ENCODE data around the gene KIRREL3.

KIRREL3 gene

DNA sequence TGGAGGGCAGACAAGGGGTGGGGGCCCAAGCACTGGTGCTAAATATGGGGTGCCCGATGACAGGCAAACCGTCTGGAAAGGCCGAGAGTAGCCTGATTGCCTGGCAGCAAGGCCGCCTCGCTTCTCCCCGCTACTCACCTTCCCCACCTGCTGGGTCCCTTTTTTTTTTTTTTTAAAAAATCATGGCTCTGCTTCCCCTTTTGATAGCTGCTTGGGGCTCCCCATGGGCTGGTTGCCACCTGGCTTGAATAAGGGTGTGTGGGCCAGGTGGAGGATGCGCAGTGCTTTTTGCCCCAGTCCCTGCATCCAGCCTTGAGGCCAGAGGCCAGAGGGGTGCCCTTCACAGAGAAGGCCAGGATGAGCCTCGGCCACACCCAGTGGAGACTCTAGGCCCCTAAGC, 533.1 kb downstream of the KIRREL3 start:
- TF ChIP-seq, protein P1, sequence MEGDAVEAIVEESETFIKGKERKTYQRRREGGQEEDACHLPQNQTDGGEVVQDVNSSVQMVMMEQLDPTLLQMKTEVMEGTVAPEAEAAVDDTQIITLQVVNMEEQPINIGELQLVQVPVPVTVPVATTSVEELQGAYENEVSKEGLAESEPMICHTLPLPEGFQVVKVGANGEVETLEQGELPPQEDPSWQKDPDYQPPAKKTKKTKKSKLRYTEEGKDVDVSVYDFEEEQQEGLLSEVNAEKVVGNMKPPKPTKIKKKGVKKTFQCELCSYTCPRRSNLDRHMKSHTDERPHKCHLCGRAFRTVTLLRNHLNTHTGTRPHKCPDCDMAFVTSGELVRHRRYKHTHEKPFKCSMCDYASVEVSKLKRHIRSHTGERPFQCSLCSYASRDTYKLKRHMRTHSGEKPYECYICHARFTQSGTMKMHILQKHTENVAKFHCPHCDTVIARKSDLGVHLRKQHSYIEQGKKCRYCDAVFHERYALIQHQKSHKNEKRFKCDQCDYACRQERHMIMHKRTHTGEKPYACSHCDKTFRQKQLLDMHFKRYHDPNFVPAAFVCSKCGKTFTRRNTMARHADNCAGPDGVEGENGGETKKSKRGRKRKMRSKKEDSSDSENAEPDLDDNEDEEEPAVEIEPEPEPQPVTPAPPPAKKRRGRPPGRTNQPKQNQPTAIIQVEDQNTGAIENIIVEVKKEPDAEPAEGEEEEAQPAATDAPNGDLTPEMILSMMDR (IDR thresholded peaks at IDR 0.05; ENCODE audit: low read depth, low read length) = no peak
- no peak for TF ChIP-seq EZH2phosphoT487 (IDR thresholded peaks at IDR 0.05; ENCODE audit: low read depth)
- Histone ChIP-seq H3K36me3 (replicated peaks; ENCODE audit: low read depth, low read length) (no peaks in the 10 kb centered on the region), H2AFZ (ENCODE audit: low read depth, low read length) (no peak overlapping the region), H3K4me2 (ENCODE audit: low read length) (peak overlapping the region; percentile 75; the same call in 1 of the 2 replicates), H3K9me3 (ENCODE audit: insufficient read depth, low read length) (no peaks in the 10 kb centered on the region), H3K4me3 (ENCODE audit: low read length) (no peak overlapping the region), H3K27me3 (ENCODE audit: low read depth, low read length) (peaks cover 21% of the 10 kb centered on the region), H4K20me1 (ENCODE audit: insufficient read depth, low read length) (no peaks in the 10 kb centered on the region), H3K79me2 (ENCODE audit: low read length) (no peaks in the 10 kb centered on the region), H3K4me1 (ENCODE audit: low read length) (peaks cover 39% of the 10 kb centered on the region), H3K27ac (ENCODE audit: low read length) (no peak overlapping the region), H3K9ac (ENCODE audit: low read length) (no peak overlapping the region)

DNA sequence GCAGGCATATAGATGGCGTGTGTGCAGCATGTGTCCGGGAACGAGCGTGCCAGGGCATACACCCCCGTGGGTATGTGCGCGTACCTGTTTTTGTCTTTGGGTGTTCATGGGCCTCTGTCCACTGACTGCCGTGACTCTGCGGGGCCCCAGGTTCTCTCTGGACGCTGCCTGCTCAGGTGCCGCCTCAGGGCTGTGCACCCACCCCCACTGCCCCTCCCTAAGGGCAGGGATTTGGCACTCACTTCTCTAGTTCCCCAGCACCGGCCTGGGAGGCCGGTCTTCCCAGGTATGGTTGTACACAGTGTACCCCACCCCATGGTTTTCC, 533.6 kb downstream of the KIRREL3 start:
- Histone ChIP-seq H2AFZ (ENCODE audit: low read depth, low read length) (no peak overlapping the region), H3K9ac (ENCODE audit: low read length) (no peak overlapping the region), H3K36me3 (replicated peaks; ENCODE audit: low read depth, low read length) (no peaks in the 10 kb centered on the region), H3K27ac (ENCODE audit: low read length) (no peak overlapping the region), H3K4me3 (ENCODE audit: low read length) (no peak overlapping the region), H3K27me3 (ENCODE audit: low read depth, low read length) (peaks cover 21% of the 10 kb centered on the region), H4K20me1 (ENCODE audit: insufficient read depth, low read length) (no peaks in the 10 kb centered on the region), H3K79me2 (ENCODE audit: low read length) (no peaks in the 10 kb centered on the region), H3K9me3 (ENCODE audit: insufficient read depth, low read length) (no peaks in the 10 kb centered on the region), H3K4me1 (ENCODE audit: low read length) (peaks cover 39% of the 10 kb centered on the region), H3K4me2 (ENCODE audit: low read length) (peak overlapping the region; percentile 75; the same call in 1 of the 2 replicates)
- no peak for TF ChIP-seq EZH2phosphoT487 (IDR thresholded peaks at IDR 0.05; ENCODE audit: low read depth)
- TF ChIP-seq, protein P1 (IDR thresholded peaks at IDR 0.05; ENCODE audit: low read depth, low read length) = no peak

DNA sequence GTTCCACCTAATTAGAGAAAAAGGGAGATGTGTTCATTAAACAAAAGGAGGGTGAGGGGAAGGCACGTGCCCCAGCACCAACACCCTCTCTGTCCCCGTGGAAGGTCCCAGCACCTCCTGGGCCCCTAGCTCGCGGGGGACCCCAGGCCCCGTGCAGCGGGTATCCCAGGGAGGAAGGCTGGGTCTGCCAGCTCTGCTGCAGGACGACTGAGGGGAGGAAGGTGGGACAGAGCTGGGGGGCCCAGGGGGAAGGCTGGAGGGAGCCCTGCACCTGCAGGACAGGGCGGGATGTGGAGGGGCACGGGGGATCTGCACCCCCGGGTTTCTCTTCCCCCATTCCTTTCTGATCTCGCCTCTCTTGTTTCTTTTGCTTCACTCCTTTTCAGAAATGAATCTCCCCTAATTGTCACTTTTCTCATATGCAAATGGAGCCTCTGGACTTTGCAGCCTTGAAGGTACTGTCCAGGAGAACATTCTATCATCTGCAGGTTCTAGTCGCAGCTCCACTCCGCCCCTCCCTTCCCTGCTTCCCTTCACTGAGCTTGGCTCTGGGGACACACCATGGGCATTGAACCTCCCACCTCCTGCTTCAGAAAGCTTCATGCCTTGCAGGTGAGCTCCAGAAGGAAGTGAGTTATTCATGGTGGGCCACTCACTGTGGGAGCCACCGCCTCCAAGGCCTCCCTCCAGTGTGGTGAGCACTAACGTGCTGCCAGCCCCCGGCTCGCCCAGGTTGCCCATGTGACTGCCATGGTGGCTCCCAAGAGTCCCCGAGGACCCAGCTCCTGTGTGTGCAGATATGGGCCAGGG, 534.1 kb downstream of the KIRREL3 start:
- Histone ChIP-seq H2AFZ (ENCODE audit: low read depth, low read length) (no peak overlapping the region), H3K9ac (ENCODE audit: low read length) (no peak overlapping the region), H3K4me3 (ENCODE audit: low read length) (peak overlapping the region; percentile 55), H3K27me3 (ENCODE audit: low read depth, low read length) (peaks cover 21% of the 10 kb centered on the region), H3K79me2 (ENCODE audit: low read length) (no peaks in the 10 kb centered on the region), H3K36me3 (replicated peaks; ENCODE audit: low read depth, low read length) (no peaks in the 10 kb centered on the region), H3K4me1 (ENCODE audit: low read length) (peaks cover 39% of the 10 kb centered on the region), H3K4me2 (ENCODE audit: low read length) (peak overlapping the region; percentile 75), H3K9me3 (ENCODE audit: insufficient read depth, low read length) (no peaks in the 10 kb centered on the region), H4K20me1 (ENCODE audit: insufficient read depth, low read length) (no peaks in the 10 kb centered on the region), H3K27ac (ENCODE audit: low read length) (no peak overlapping the region)
- TF ChIP-seq, protein P1 (IDR thresholded peaks at IDR 0.05; ENCODE audit: low read depth, low read length) = no peak

DNA sequence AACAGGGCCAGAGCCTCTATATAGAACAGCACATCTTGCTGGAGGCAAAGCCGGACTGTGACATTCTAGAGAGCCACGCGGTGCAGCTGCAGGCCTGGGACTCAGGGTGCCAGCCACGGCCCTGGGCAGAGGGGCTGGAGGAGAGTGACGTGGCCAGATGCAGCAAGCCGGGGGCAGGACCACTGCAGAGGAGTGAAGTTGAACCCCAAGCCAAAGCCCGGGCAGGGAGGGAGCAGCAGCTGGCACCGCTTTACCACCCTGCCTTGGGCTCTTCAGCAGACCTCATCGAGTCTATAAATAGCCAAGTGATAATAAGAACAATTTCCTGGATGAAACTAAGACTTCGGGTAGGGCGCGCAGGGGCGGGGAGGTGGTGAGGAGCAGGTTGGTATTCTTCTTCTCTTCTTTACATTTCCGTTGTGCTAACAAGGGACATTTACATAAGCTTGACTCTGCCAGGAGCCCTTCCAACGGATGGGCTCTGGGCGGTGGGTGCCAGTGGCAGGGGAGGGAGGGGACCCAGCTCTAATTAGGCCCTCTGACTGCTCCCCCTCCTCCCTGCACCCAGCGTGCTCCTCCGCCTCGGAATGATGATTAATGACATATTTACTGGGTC, 534.9 kb downstream of the KIRREL3 start:
- no peak overlapping the region for H3K9ac ChIP-seq (ENCODE audit: low read length)

More for the DNA sequence above, 534.9 kb downstream of the KIRREL3 start:
- Histone ChIP-seq H3K4me1 (ENCODE audit: low read length) (peaks cover 39% of the 10 kb centered on the region), H3K27me3 (ENCODE audit: low read depth, low read length) (peaks cover 23% of the 10 kb centered on the region), H3K27ac (ENCODE audit: low read length) (no peak overlapping the region), H3K79me2 (ENCODE audit: low read length) (no peaks in the 10 kb centered on the region), H4K20me1 (ENCODE audit: insufficient read depth, low read length) (no peaks in the 10 kb centered on the region), H3K4me2 (ENCODE audit: low read length) (peak overlapping the region; percentile 75), H3K36me3 (replicated peaks; ENCODE audit: low read depth, low read length) (no peaks in the 10 kb centered on the region), H3K4me3 (ENCODE audit: low read length) (peak overlapping the region; percentile 55), H2AFZ (ENCODE audit: low read depth, low read length) (no peak overlapping the region), H3K9me3 (ENCODE audit: insufficient read depth, low read length) (no peaks in the 10 kb centered on the region)
- no peak for TF ChIP-seq EZH2phosphoT487 (IDR thresholded peaks at IDR 0.05; ENCODE audit: low read depth)
- TF ChIP-seq, protein P1 (IDR thresholded peaks at IDR 0.05; ENCODE audit: low read depth, low read length) = no peak
